Measurements from ENCODE around the gene LMX1B.
A peak's percentile ranks its signal among the peaks of the same experiment; 100 is the strongest.
"Not testable (repeated sequence)": the region's sequence is repeated elsewhere in the genome, so short reads cannot be mapped to it uniquely, and the experiment has no call there.

LMX1B gene

GRCh38 chr9:126613651-126614050 lies at the start of gene LMX1B:
Gene LMX1B, plus strand, starts transcription at chr9:126613928. Its CDS starts 522 bp downstream, at chr9:126614450.
- peak; percentile 29 for DNase-seq

- no peak for DNase-seq
These were observed 49.6 kb upstream of the LMX1B start for GRCh38 chr9:126564128-126564527.

- no peak for DNase-seq
These were observed 49.0 kb upstream of the LMX1B start for GRCh38 chr9:126564716-126565115.

- DNase-seq = no peak
These were observed 48.2 kb upstream of the LMX1B start for GRCh38 chr9:126565336-126566128.

- no peak for DNase-seq
These were observed 44.7 kb upstream of the LMX1B start for GRCh38 chr9:126569036-126569435.

GRCh38 chr9:126578029-126578428 lies 35.7 kb upstream of the LMX1B start:
- no peak for DNase-seq

- not testable (repeated sequence) for DNase-seq
These were observed 33.4 kb upstream of the LMX1B start for GRCh38 chr9:126580319-126580718.

- no peak for DNase-seq
These were observed 31.8 kb upstream of the LMX1B start for GRCh38 chr9:126581893-126582292.

- no peak for DNase-seq
These were observed 31.3 kb upstream of the LMX1B start for GRCh38 chr9:126582427-126582826.

- DNase-seq = no peak
These were observed 30.5 kb upstream of the LMX1B start for GRCh38 chr9:126583144-126583760.

GRCh38 chr9:126584611-126585010 lies 29.1 kb upstream of the LMX1B start:
- no peak for DNase-seq

GRCh38 chr9:126586236-126586635 lies 27.5 kb upstream of the LMX1B start:
- DNase-seq = no peak

GRCh38 chr9:126587187-126588185 lies 26.2 kb upstream of the LMX1B start:
- DNase-seq = no peak

GRCh38 chr9:126588491-126589168 lies 25.1 kb upstream of the LMX1B start:
- no peak for DNase-seq

GRCh38 chr9:126589349-126589748 lies 24.4 kb upstream of the LMX1B start:
- DNase-seq = no peak

GRCh38 chr9:126591083-126591482 lies 22.6 kb upstream of the LMX1B start:
- DNase-seq = no peak

GRCh38 chr9:126591922-126592321 lies 21.8 kb upstream of the LMX1B start:
- no peak for DNase-seq

GRCh38 chr9:126592461-126592860 lies 21.3 kb upstream of the LMX1B start:
- DNase-seq = no peak

GRCh38 chr9:126595982-126596381 lies 17.7 kb upstream of the LMX1B start:
- DNase-seq = no peak

GRCh38 chr9:126599047-126599650 lies 14.6 kb upstream of the LMX1B start:
- no peak for DNase-seq

- DNase-seq = no peak
These were observed 9.4 kb upstream of the LMX1B start for GRCh38 chr9:126604059-126605055.

All from NCI-H748 treated with DMSO at 0.1 percent for 48 hours (cell line).